Panc1 (cell line): ENCODE data around the gene CAMKV. TPM values are rescaled to one million over a fixed set of nuclear protein-coding genes. Genes with fewer than 3 reads are reported as not detected.
A peak's percentile ranks its signal among the peaks of the same experiment; 100 is the strongest.

Experiments used
- ATAC-seq: fragments of 200-7000 bp; cut with Tn5 transposase; 2 replicates; pipeline ENCODE4 v1.9.1; 2020; ENCODE audit warnings: mild to moderate bottlenecking, moderate library complexity
- BruUV-seq: library from RNA; stranded (reverse); fragments of 400-500 nt; replicated peaks from 2 replicates; lab custom pipeline; 2021; lab: Mats Ljungman, UMichigan
- CTCF ChIA-PET: fragments of 300-600 bp; sonication (Branson Sonifier 250); formaldehyde crosslinking; loops from one replicate; lab custom pipeline; 2022; ENCODE audit warnings: antibody characterized with exemption; lab: Charles Lee
- POLR2A ChIA-PET: fragments of 300-600 bp; sonication (Branson Sonifier 250); formaldehyde crosslinking; loops from one replicate; lab custom pipeline; 2022; ENCODE audit warnings: antibody characterized with exemption; lab: Charles Lee
- DNase-seq: peaks from one replicate; pipeline ENCODE4 v3.0.0-alpha.2; 2010; ENCODE audit warnings: low read depth, low spot score
- H3K27ac ChIP-seq: 2 replicates; pipeline ENCODE4 v1.5.1; 2011; ENCODE audit warnings: mild to moderate bottlenecking, low read length, inconsistent platforms
- H3K27me3 ChIP-seq: fragments of 200-500 bp; sonication (Bioruptor generic); 2 replicates; pipeline ENCODE4 v1.6.0; 2014; ENCODE audit warnings: low read length, inconsistent platforms; ENCODE audit not compliant: control insufficient read depth, insufficient read depth
- H3K36me3 ChIP-seq: fragments of 200-500 bp; sonication (Bioruptor generic); 2 replicates; pipeline ENCODE4 v1.5.1; 2014; ENCODE audit warnings: inconsistent platforms, mild to moderate bottlenecking, low read length, moderate library complexity; ENCODE audit not compliant: control insufficient read depth, insufficient read depth
- H3K4me1 ChIP-seq: 2 replicates; pipeline ENCODE4 v1.5.1; 2011; ENCODE audit warnings: inconsistent platforms, mild to moderate bottlenecking, low read length, moderate library complexity; ENCODE audit not compliant: control insufficient read depth, insufficient read depth
- H3K4me3 ChIP-seq, 2 experiments: 2 replicates each; pipeline ENCODE4 v1.5.1; 2011 to 2012; ENCODE audit warnings: low read depth in 2 of 2, low read length in 2 of 2, mild to moderate bottlenecking in 2 of 2, inconsistent platforms in 1 of 2, moderate library complexity in 1 of 2
- H3K9me3 ChIP-seq: fragments of 200-500 bp; sonication (Bioruptor generic); 2 replicates; pipeline ENCODE4 v1.5.1; 2014; ENCODE audit warnings: low read depth, mild to moderate bottlenecking, inconsistent platforms, low read length, moderate library complexity; ENCODE audit not compliant: control insufficient read depth, insufficient read depth
- CTCF ChIP-seq: fragments of 450-650 bp; IDR thresholded peaks from 2 replicates; pipeline ENCODE4 v1.5.1; 2017; ENCODE audit warnings: mild to moderate bottlenecking
- POLR2AphosphoS5 ChIP-seq: IDR thresholded peaks from 2 replicates; pipeline ENCODE4 v1.6.1; 2012; ENCODE audit warnings: mild to moderate bottlenecking, low read depth, low read length, moderate library complexity
- REST ChIP-seq, 2 experiments: IDR thresholded peaks; 2 replicates each; pipeline ENCODE4 v1.6.1; 2011 to 2012; ENCODE audit warnings: low read depth in 2 of 2, control low read depth in 1 of 2, low read length in 1 of 2, mild to moderate bottlenecking in 1 of 2, moderate library complexity in 1 of 2; ENCODE audit not compliant: insufficient read depth in 1 of 2
- SIN3A ChIP-seq: IDR thresholded peaks from 2 replicates; pipeline ENCODE4 v1.6.1; 2012; ENCODE audit warnings: low read depth, mild to moderate bottlenecking, low read length, moderate library complexity, borderline replicate concordance; ENCODE audit not compliant: insufficient read depth
- TCF7L2 ChIP-seq: IDR thresholded peaks from 2 replicates; pipeline ENCODE4 v1.6.1; 2011; ENCODE audit warnings: mild to moderate bottlenecking, low read depth, low read length, inconsistent platforms
- in situ Hi-C: cut with HindIII; loops from 2 replicates; pipeline ENCODE4 v1.10.0; 2016; ENCODE audit warnings: low sequenced_read_pairs, low pct_unique_long_range_greater_than_20kb
- intact Hi-C: fragments of 100-400 bp; cut with micrococcal nuclease; formaldehyde crosslinking; loops from one replicate; pipeline ENCODE4 v1.10.0; 2022; ENCODE audit not compliant: unreplicated experiment
- total RNA-seq: library from RNA; stranded (reverse); gene quantifications from one replicate; pipeline ENCODE4 v1.2.1, GENCODE V29; 2021; ENCODE audit not compliant: unreplicated experiment

The CAMKV gene
- total RNA-seq, 1 experiment from 2014 or later: 0.85 TPM

- in situ Hi-C loops: no loop called here
- POLR2A ChIA-PET: no interaction called here
- Histone ChIP-seq H3K27me3 (no peaks in the 10 kb centered on the region), H3K27ac (peak overlapping the region; percentile 94), H3K36me3 (peaks cover 2% of the 10 kb centered on the region; the same call in 1 of the 2 replicates), H3K9me3 (no peaks in the 10 kb centered on the region), H3K4me1 (peaks cover 24% of the 10 kb centered on the region), H3K4me3 (peak overlapping the region; percentile 31 to 62)
- intact Hi-C loops: no loop called here
- BruUV-seq: no TSS peak
- peak; percentile 66 for DNase-seq
- CTCF ChIA-PET: interaction anchor here (0.6 to 0.9 kb wide), 4 partner anchors 13 to 98 kb away, joined by 3 to 10 read pairs (median 7); partner anchors contain the start of gene INKA1
- peak; percentile 83 for ATAC-seq
- no peak for TF ChIP-seq TCF7L2
- no peak for TF ChIP-seq REST (IDR thresholded peaks at IDR 0.05; ENCODE audit: insufficient read depth in 1 of 2, low read depth in 2 of 2, low read length in 1 of 2)
- no peak for TF ChIP-seq SIN3A
- no peak for TF ChIP-seq CTCF
- no peak; the same call in 1 of the 2 replicates for TF ChIP-seq POLR2AphosphoS5
Measured at GRCh38 chr3:49900491-49901153, 30.9 kb upstream of the CAMKV start.

GRCh38 chr3:49899815-49900214 lies 30.1 kb upstream of the CAMKV start:
- intact Hi-C loops: no loop called here
- H3K4me1 ChIP-seq: peaks cover 20% of the 10 kb centered on the region
- no TSS peak for BruUV-seq
- peak overlapping the region; percentile 31 to 62; a peak in 3 of 4 replicates for H3K4me3 ChIP-seq
- POLR2A ChIA-PET: no interaction called here
- no peaks in the 10 kb centered on the region for H3K9me3 ChIP-seq
- TF ChIP-seq POLR2AphosphoS5: no peak
- TF ChIP-seq CTCF: peak; percentile 61; the same call in 1 of the 2 replicates
- CTCF ChIA-PET: interaction anchor here (0.5 to 0.9 kb wide), 4 partner anchors 14 to 1356 kb away, joined by 6 to 10 read pairs (median 8); partner anchors contain the start of gene INKA1
- in situ Hi-C loops: no loop called here
- H3K27ac ChIP-seq: peak overlapping the region; percentile 94
- ATAC-seq: no peak
- peaks cover 2% of the 10 kb centered on the region; the same call in 1 of the 2 replicates for H3K36me3 ChIP-seq
- H3K27me3 ChIP-seq: no peaks in the 10 kb centered on the region
- DNase-seq: no peak
